Stimulated activated CD8-positive, alpha-beta memory T cell treated with anti-CD3 and anti-CD28 coated beads, Interleukin-4, amount 100 ng/mL, for 48 hours (primary cell): ENCODE measurements around the gene NINL.
"Not testable (repeated sequence)": the region's sequence is repeated elsewhere in the genome, so short reads cannot be mapped to it uniquely, and the experiment has no call there.

ENCODE experiments used
- DNase-seq: peaks from one replicate; pipeline ENCODE4 v3.0.0-alpha.2; 2020

Gene NINL

GRCh38 chr20:25529295-25529951 lies 55.9 kb downstream of the NINL start:
- no peak for DNase-seq

- DNase-seq = no peak
Measured at GRCh38 chr20:25527949-25528348, 57.4 kb downstream of the NINL start.

- DNase-seq = no peak
Measured at GRCh38 chr20:25526446-25526845, 58.9 kb downstream of the NINL start.

- DNase-seq = no peak
Measured at GRCh38 chr20:25525867-25526266, 59.5 kb downstream of the NINL start.

- DNase-seq = no peak
Measured at GRCh38 chr20:25525295-25525694, 60.0 kb downstream of the NINL start.

GRCh38 chr20:25521382-25521781 lies 63.9 kb downstream of the NINL start:
- no peak for DNase-seq

- DNase-seq = no peak
Measured at GRCh38 chr20:25517124-25517523, 68.2 kb downstream of the NINL start.

- no peak for DNase-seq
Measured at GRCh38 chr20:25514747-25515340, 70.5 kb downstream of the NINL start.

- no peak for DNase-seq
Measured at GRCh38 chr20:25514195-25514594, 71.1 kb downstream of the NINL start.

GRCh38 chr20:25512709-25513108 lies 72.6 kb downstream of the NINL start:
- DNase-seq = no peak

- no peak for DNase-seq
Measured at GRCh38 chr20:25511183-25511582, 74.1 kb downstream of the NINL start.

GRCh38 chr20:25510721-25511120 lies 74.6 kb downstream of the NINL start:
- DNase-seq = no peak

GRCh38 chr20:25510202-25510601 lies 75.1 kb downstream of the NINL start:
- DNase-seq = no peak

- no peak for DNase-seq
Measured at GRCh38 chr20:25509084-25509483, 76.2 kb downstream of the NINL start.

GRCh38 chr20:25508083-25508770 lies 77.1 kb downstream of the NINL start:
- DNase-seq = no peak

- no peak for DNase-seq
Measured at GRCh38 chr20:25507385-25508082, 77.8 kb downstream of the NINL start.

GRCh38 chr20:25504366-25505135 lies 80.8 kb downstream of the NINL start:
- DNase-seq = no peak

GRCh38 chr20:25503936-25504335 lies 81.4 kb downstream of the NINL start:
- no peak for DNase-seq

GRCh38 chr20:25503051-25503639 lies 82.2 kb downstream of the NINL start:
- DNase-seq = not testable (repeated sequence)

GRCh38 chr20:25500880-25501351 lies 84.4 kb downstream of the NINL start:
- no peak for DNase-seq

- DNase-seq = no peak
Measured at GRCh38 chr20:25499855-25500434, 85.4 kb downstream of the NINL start.

- no peak for DNase-seq
Measured at GRCh38 chr20:25499031-25499430, 86.3 kb downstream of the NINL start.
